ENCODE results near the gene TEX12. TPM values are rescaled to one million over a fixed set of nuclear protein-coding genes. Genes with fewer than 3 reads are reported as not detected.
A peak's percentile ranks its signal among the peaks of the same experiment; 100 is the strongest.

Gene TEX12
- total and polyA plus RNA-seq, 2 of the 4 experiments (the other 2 are of a cell fraction), result 0.12 TPM; not detected in 1

DNA sequence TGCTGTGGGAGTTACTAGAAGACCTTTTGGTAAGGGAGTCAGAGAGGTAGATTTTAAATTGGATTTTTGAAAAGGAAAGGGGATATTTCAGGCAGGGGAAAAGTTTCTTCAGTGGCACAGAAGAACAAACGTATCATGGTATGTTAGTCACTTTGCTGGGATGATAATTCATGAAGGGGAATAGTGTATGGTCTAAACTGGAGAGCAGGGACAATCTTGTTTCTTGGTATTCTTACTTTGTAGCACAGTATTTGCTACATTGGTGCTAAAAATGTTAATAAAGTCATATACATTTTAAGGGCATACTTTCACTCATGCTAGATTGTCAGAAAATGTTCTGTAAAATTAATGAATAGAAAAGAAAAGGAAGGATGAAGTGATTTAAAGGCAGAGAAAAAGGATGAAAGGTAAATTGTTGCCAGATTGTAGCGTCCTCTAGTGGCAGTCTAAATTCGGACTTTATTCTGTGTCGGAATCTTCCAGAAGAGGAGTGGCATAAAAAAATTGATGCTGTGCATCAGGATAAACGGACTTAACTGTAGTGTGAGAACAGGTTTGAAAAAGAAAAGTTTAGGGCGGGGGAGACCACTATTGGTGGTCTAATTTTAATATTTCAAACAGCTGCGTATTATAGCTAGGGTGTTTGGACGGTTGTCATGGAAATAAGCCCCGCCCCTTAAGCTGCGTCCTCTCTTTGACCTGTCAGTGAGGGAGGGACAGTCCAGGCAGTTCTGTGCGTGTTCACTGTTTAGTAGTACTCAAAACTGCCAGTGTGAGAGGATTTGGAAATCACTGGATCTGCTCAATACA is 7.8 kb downstream of the TEX12 start, which contains the start of gene BCO2 (continued):
- TF ChIP-seq FOS (IDR thresholded peaks at IDR 0.05; ENCODE audit: low read depth, low read length) (no peak), POLR2A (IDR thresholded peaks at IDR 0.05; ENCODE audit: low read depth, low read length) (no peak), RFX5 (IDR thresholded peaks at IDR 0.05; ENCODE audit: low read depth, low read length) (no peak), RAD21 (IDR thresholded peaks at IDR 0.05; ENCODE audit: low read length) (peak; percentile 83)

GRCh38 chr11:112175599-112175952 is 8.4 kb downstream of the TEX12 start:
- no peak overlapping the region for H2BK120ac ChIP-seq (ENCODE audit: low read depth, low read length)
- ATAC-seq (ENCODE audit: low read depth) (peak; percentile 38), DNase-seq (no peak)
- no peak overlapping the region for H3K23ac ChIP-seq (ENCODE audit: low read depth, low read length)
- H4K8ac ChIP-seq (ENCODE audit: low read depth in 2 of 2, low read length in 2 of 2), result 0 out of 4 replicates have a peak overlapping the region, but pooled peaks of 1 of the 2 experiments have one; percentile 7
- no peak overlapping the region for H3K27ac ChIP-seq (ENCODE audit: insufficient read depth, low read length)
- H3K79me1 ChIP-seq (ENCODE audit: low read depth in 1 of 2, low read length in 2 of 2), result no peaks in the 10 kb centered on the region
- H3K4me3 ChIP-seq (ENCODE audit: insufficient read depth, low read depth, low read length), result peak overlapping the region; percentile 37; the same call in 1 of the 2 replicates
- no peak overlapping the region for H3K14ac ChIP-seq (replicated peaks; ENCODE audit: low read depth, low read length)
- H3K56ac ChIP-seq (ENCODE audit: extremely low read depth, insufficient read depth, low read length), result no peak overlapping the region
- dilution Hi-C loops (cut with HindIII; ENCODE audit: low sequenced_read_pairs, unreplicated experiment), result no loop called here
- in situ Hi-C loops (cut with MboI; ENCODE audit: low sequenced_read_pairs), result no loop called here
- H2AK9ac ChIP-seq (replicated peaks; ENCODE audit: low read depth, low read length, poor library complexity), result no peak overlapping the region
- peak overlapping the region; percentile 93 for H3K4me2 ChIP-seq (ENCODE audit: low read depth, low read length)
- H3K4me1 ChIP-seq (ENCODE audit: control insufficient read depth, insufficient read depth, low read length), result peaks cover 4% of the 10 kb centered on the region; the same call in 1 of the 2 replicates
- no peak overlapping the region for H4K91ac ChIP-seq (ENCODE audit: insufficient read depth, low read depth, low read length)
- no peak overlapping the region for H2BK20ac ChIP-seq (ENCODE audit: low read depth, low read length)
- H3K36me3 ChIP-seq (ENCODE audit: control insufficient read depth, insufficient read depth, low read length), result no peaks in the 10 kb centered on the region
- H2AK5ac ChIP-seq (ENCODE audit: low read depth, low read length), result no peak overlapping the region
- H3K4ac ChIP-seq (ENCODE audit: low read depth, low read length), result no peak overlapping the region
- no peaks in the 10 kb centered on the region for H4K20me1 ChIP-seq (ENCODE audit: insufficient read depth, low read length)
- intact Hi-C loops (cut with micrococcal nuclease), result loop anchor here (1.0 to 5.0 kb wide), 4 partner anchors 37 to 101 kb away; partner anchors contain the start of genes NKAPD1, PIH1D2, SDHD and TIMM8B
- TF ChIP-seq RCOR1 (IDR thresholded peaks at IDR 0.05; ENCODE audit: insufficient replicate concordance, low read length) (no peak), POLR2A (IDR thresholded peaks at IDR 0.05; ENCODE audit: low read depth, low read length) (no peak), RAD21 (IDR thresholded peaks at IDR 0.05; ENCODE audit: low read length) (no peak), BHLHE40 (IDR thresholded peaks at IDR 0.05; ENCODE audit: low read depth, low read length) (no peak)
- TF ChIP-seq, protein P1, sequence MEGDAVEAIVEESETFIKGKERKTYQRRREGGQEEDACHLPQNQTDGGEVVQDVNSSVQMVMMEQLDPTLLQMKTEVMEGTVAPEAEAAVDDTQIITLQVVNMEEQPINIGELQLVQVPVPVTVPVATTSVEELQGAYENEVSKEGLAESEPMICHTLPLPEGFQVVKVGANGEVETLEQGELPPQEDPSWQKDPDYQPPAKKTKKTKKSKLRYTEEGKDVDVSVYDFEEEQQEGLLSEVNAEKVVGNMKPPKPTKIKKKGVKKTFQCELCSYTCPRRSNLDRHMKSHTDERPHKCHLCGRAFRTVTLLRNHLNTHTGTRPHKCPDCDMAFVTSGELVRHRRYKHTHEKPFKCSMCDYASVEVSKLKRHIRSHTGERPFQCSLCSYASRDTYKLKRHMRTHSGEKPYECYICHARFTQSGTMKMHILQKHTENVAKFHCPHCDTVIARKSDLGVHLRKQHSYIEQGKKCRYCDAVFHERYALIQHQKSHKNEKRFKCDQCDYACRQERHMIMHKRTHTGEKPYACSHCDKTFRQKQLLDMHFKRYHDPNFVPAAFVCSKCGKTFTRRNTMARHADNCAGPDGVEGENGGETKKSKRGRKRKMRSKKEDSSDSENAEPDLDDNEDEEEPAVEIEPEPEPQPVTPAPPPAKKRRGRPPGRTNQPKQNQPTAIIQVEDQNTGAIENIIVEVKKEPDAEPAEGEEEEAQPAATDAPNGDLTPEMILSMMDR (conservative IDR thresholded peaks at IDR 0.05; ENCODE audit: low read depth, low read length), result no peak
- H2BK5ac ChIP-seq (ENCODE audit: low read depth, low read length, poor library complexity, severe bottlenecking), result no peak overlapping the region
- H3K27me3 ChIP-seq (ENCODE audit: control insufficient read depth, insufficient read depth, low read length), result peaks cover 3% of the 10 kb centered on the region; the same call in 1 of the 2 replicates
- H3K9me3 ChIP-seq (ENCODE audit: control insufficient read depth, insufficient read depth, low read length), result no peaks in the 10 kb centered on the region
- POLR2A ChIA-PET (ENCODE audit: unreplicated experiment), result no interaction called here
- no peaks in the 10 kb centered on the region for H3K9me1 ChIP-seq (ENCODE audit: insufficient read depth, low read length)
- peak overlapping the region; percentile 81 for H2AFZ ChIP-seq (replicated peaks; ENCODE audit: low read length, poor library complexity)
- peak overlapping the region; percentile 18; the same call in 1 of the 2 replicates for H3K9ac ChIP-seq (ENCODE audit: low read depth, low read length)
- CTCF ChIA-PET, result interaction anchor here (0.6 to 1.4 kb wide), 8 partner anchors 13 to 79 kb away, joined by 3 to 13 read pairs (median 4); no protein-coding TSS in a partner anchor
- no TSS peak for BruUV-seq (replicated peaks)
- H3K18ac ChIP-seq (ENCODE audit: low read depth, low read length), result no peak overlapping the region
- WGBS, 2 experiments (ENCODE audit: extremely low coverage in 2 of 2, insufficient read length in 1 of 2), result no CpG with 5 or more reads among the region's 4 CpGs
- no peak overlapping the region for H4K5ac ChIP-seq (ENCODE audit: low read depth, low read length)
- H2BK15ac ChIP-seq (ENCODE audit: low read depth, low read length), result no peak overlapping the region; the same call in 2 of the 3 replicates

Data from IMR-90 (cell line).